Mesothelial cell of epicardium (in vitro differentiated cells): ENCODE results near the gene CEP41. TPM values are rescaled to one million over a fixed set of nuclear protein-coding genes. Genes with fewer than 3 reads are reported as not detected.

Experiments used
- DNase-seq, 2 experiments: peaks; one replicate each; pipeline ENCODE4 v3.0.0; 2021; ENCODE audit warnings: low spot score in 2 of 2; ENCODE audit not compliant: unreplicated experiment in 2 of 2
- H3K27ac Mint-ChIP-seq: 2 replicates; pipeline ENCODE4 v1.8.0; 2021; ENCODE audit warnings: mixed read lengths
- H3K27me3 Mint-ChIP-seq: 2 replicates; pipeline ENCODE4 v1.8.0; 2021; ENCODE audit warnings: low read depth, mixed read lengths
- H3K36me3 Mint-ChIP-seq: 2 replicates; pipeline ENCODE4 v1.8.0; 2021; ENCODE audit warnings: mixed read lengths
- H3K4me1 Mint-ChIP-seq: 2 replicates; pipeline ENCODE4 v1.8.0; 2021; ENCODE audit warnings: mixed read lengths
- H3K4me3 Mint-ChIP-seq: 2 replicates; pipeline ENCODE4 v1.8.0; 2021; ENCODE audit warnings: mild to moderate bottlenecking, moderate library complexity, mixed read lengths
- H3K9me3 Mint-ChIP-seq: 2 replicates; pipeline ENCODE4 v1.8.0; 2021; ENCODE audit warnings: mixed read lengths
- total RNA-seq: library from RNA; stranded (reverse); gene quantifications from 3 replicates; pipeline ENCODE4 v1.2.1, GENCODE V29; 2021
- TF ChIP-seq, protein P1 (sequence below): fragments of 200-600 bp; sonication (generic); IDR thresholded peaks from one replicate; pipeline ENCODE4 v1.5.0; 2021; ENCODE audit warnings: antibody characterized with exemption; ENCODE audit not compliant: unreplicated experiment

The CEP41 gene
- total RNA-seq, 1 donor from 2014 or later, result 22.5 TPM

DNA sequence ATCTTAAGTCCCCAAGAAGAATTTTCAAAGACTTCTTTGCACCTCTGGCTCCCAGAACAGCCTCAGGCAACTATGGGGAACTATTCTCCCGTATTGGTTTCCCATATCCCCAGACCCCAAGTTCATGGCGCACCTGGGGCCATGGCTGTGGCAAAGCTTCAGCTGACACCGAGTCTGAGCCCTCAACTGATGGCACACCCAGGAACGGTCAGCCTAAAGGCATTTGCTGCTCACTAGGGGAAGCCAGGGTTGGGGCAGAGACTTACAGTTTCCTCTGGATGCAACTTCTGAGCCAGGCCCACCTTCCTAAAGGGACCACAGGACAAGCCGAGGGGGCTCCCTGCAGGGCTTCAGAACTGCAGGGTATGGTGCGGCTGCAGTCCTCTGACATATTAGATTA is 74.3 kb downstream of the CEP41 start:
- no peak for DNase-seq
- no peak overlapping the region for H3K4me3 Mint-ChIP-seq
- H3K27ac Mint-ChIP-seq, result peak overlapping the region; percentile 97
- TF ChIP-seq, protein P1, sequence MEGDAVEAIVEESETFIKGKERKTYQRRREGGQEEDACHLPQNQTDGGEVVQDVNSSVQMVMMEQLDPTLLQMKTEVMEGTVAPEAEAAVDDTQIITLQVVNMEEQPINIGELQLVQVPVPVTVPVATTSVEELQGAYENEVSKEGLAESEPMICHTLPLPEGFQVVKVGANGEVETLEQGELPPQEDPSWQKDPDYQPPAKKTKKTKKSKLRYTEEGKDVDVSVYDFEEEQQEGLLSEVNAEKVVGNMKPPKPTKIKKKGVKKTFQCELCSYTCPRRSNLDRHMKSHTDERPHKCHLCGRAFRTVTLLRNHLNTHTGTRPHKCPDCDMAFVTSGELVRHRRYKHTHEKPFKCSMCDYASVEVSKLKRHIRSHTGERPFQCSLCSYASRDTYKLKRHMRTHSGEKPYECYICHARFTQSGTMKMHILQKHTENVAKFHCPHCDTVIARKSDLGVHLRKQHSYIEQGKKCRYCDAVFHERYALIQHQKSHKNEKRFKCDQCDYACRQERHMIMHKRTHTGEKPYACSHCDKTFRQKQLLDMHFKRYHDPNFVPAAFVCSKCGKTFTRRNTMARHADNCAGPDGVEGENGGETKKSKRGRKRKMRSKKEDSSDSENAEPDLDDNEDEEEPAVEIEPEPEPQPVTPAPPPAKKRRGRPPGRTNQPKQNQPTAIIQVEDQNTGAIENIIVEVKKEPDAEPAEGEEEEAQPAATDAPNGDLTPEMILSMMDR, result no peak
- H3K27me3 Mint-ChIP-seq, result no peaks in the 10 kb centered on the region
- H3K4me1 Mint-ChIP-seq, result peaks cover 59% of the 10 kb centered on the region
- no peaks in the 10 kb centered on the region for H3K9me3 Mint-ChIP-seq
- no peaks in the 10 kb centered on the region for H3K36me3 Mint-ChIP-seq

- H3K27ac Mint-ChIP-seq, result peak overlapping the region; percentile 97
- no peaks in the 10 kb centered on the region for H3K36me3 Mint-ChIP-seq
- peaks cover 59% of the 10 kb centered on the region for H3K4me1 Mint-ChIP-seq
- TF ChIP-seq, protein P1, result no peak
- H3K4me3 Mint-ChIP-seq, result no peak overlapping the region
- H3K27me3 Mint-ChIP-seq, result no peaks in the 10 kb centered on the region
- peaks cover 3% of the 10 kb centered on the region for H3K9me3 Mint-ChIP-seq
- peak in 1 of 2 experiments; percentile 70 for DNase-seq
Observed at GRCh38 chr7:130365511-130366441, 75.0 kb downstream of the CEP41 start.

GRCh38 chr7:130365088-130365487 is 75.7 kb downstream of the CEP41 start:
- Mint-ChIP-seq H3K27ac (peak overlapping the region; percentile 97), H3K4me3 (no peak overlapping the region), H3K27me3 (no peaks in the 10 kb centered on the region), H3K9me3 (peaks cover 10% of the 10 kb centered on the region), H3K36me3 (peaks cover 5% of the 10 kb centered on the region), H3K4me1 (peaks cover 54% of the 10 kb centered on the region)
- no peak for DNase-seq
- TF ChIP-seq, protein P1, result no peak

DNA sequence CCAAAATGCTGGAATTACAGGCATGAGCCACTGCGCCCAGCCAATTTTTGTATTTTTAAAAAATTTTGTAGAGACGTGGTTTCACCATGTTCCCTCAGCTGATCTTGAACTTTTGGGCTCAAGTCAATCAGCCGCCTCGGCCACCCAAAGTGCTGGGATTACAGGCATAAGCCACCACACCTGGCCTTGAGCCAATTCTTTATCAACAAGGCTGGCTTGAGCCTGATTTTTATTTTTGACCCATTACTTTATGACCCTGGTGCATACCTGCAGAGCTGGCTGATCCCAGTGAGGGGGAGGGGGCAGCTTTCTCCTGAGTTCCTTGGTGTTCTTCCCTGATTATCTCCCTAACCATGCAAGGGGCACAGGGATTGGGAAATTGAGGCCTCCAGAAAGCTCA is 76.4 kb downstream of the CEP41 start:
- TF ChIP-seq, protein P1, result no peak
- H3K27me3 Mint-ChIP-seq, result no peaks in the 10 kb centered on the region
- peak overlapping the region; percentile 97 for H3K27ac Mint-ChIP-seq
- H3K4me3 Mint-ChIP-seq, result no peak overlapping the region
- peaks cover 16% of the 10 kb centered on the region for H3K9me3 Mint-ChIP-seq
- peaks cover 48% of the 10 kb centered on the region for H3K4me1 Mint-ChIP-seq
- H3K36me3 Mint-ChIP-seq, result peaks cover 10% of the 10 kb centered on the region
- DNase-seq, result no peak

GRCh38 chr7:130363026-130363847 is 77.6 kb downstream of the CEP41 start:
- Mint-ChIP-seq H3K4me1 (peaks cover 36% of the 10 kb centered on the region), H3K4me3 (no peak overlapping the region), H3K36me3 (peaks cover 12% of the 10 kb centered on the region), H3K27me3 (no peaks in the 10 kb centered on the region), H3K27ac (peak overlapping the region; percentile 8), H3K9me3 (peaks cover 19% of the 10 kb centered on the region)
- TF ChIP-seq, protein P1, result no peak
- no peak for DNase-seq
